HG03159 (cell line): Measurements from ENCODE around the gene BTN2A1.
A peak's percentile ranks its signal among the peaks of the same experiment; 100 is the strongest.
"Not testable (repeated sequence)": the region's sequence is repeated elsewhere in the genome, so short reads cannot be mapped to it uniquely, and the experiment has no call there.

Experiments
- ATAC-seq: cut with Tn5 transposase; IDR thresholded peaks from one replicate; pipeline ENCODE4 v1.9.1; 2021; ENCODE audit warnings: mild to moderate bottlenecking, moderate library complexity; ENCODE audit not compliant: unreplicated experiment

The BTN2A1 gene

GRCh38 chr6:26431258-26432172 lies 26.2 kb upstream of the BTN2A1 start:
- ATAC-seq = no peak

DNA sequence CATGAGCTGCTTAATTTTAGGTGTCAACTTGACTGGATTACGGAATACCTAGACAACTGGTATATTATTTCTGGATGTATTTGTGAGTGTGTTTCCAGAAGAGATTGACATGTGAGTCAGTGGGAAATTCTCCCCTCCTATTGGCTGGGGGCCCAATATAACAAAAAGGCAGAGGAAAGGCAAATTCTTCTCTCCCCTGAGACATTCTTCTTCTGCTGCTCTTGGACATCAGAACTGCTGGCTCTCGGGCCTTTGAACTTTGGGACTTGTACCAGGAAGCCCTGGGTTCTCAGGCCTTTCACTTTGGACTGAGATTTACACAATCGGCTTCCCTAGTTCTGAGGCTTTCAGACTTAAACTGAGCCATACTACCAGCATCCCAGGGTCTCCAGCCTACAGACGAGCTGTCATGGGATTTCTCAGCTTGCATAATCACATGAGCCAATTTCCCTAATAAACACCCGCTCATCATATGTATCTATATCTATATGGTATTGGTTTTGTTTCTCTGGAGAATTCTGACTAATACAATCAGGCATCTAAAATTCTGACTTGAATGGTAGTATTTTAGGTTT lies 25.0 kb upstream of the BTN2A1 start:
- ATAC-seq = no peak

GRCh38 chr6:26433680-26434079 lies 24.1 kb upstream of the BTN2A1 start:
- not testable (repeated sequence) for ATAC-seq

GRCh38 chr6:26436018-26436417 lies 21.7 kb upstream of the BTN2A1 start:
- ATAC-seq = no peak

GRCh38 chr6:26437550-26437949 lies 20.2 kb upstream of the BTN2A1 start:
- ATAC-seq = no peak

DNA sequence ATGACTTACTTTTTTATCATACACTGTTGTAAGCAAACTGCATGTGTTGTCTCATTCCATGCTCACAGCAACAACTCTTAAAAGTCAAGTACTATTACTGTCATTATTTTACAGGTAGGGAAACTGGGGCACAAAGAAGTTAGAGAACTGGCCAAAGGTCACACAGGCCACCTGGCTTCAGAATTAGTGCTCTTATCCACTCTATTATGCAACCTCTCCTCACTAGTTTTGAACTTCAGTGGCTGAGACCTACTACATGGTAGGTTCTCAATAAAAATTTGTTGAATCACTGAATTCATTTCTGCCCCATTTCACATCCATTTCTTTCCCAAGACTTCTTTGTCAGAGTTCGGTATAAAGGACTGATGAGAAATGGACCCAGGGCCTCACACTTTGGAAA lies 19.8 kb upstream of the BTN2A1 start:
- no peak for ATAC-seq

GRCh38 chr6:26439151-26440125 lies 18.3 kb upstream of the BTN2A1 start:
- no peak for ATAC-seq

DNA sequence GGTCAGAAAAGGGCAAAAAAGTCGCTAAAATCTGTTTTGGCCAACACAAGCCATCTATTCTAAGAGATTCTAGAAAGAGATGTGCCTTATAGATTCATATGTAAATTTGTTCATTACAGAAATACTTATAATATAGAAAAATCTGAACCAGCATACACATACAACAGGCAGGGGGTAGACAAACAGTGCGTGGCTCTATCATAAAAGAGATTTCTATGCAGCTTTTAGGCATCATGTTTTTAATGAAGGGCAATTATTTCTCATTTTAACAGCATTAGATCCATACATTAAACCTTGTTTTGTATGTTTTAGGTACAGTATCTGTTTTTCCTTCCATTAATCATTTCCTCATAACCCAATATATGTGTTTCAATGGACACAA lies 16.8 kb upstream of the BTN2A1 start:
- ATAC-seq = no peak

DNA sequence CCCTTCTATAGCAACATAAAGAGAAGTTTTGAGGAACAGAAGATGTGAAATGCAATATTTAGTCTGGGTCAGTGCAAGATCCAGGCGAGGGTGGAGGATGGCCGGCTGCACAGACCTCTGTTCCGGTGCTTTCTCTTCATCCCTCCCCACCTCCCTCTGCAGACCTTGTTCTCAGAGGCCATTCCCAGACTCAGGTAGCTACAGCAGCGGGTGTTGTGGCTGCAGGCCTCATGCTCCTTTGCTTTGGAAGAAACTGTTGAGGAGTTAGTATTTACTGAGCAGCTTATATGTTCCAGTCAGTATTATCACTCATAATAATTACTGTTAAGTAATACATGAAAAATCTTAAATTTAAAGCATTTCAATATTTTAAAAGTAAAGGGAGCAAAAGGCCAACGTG lies 15.8 kb upstream of the BTN2A1 start:
- ATAC-seq = no peak

DNA sequence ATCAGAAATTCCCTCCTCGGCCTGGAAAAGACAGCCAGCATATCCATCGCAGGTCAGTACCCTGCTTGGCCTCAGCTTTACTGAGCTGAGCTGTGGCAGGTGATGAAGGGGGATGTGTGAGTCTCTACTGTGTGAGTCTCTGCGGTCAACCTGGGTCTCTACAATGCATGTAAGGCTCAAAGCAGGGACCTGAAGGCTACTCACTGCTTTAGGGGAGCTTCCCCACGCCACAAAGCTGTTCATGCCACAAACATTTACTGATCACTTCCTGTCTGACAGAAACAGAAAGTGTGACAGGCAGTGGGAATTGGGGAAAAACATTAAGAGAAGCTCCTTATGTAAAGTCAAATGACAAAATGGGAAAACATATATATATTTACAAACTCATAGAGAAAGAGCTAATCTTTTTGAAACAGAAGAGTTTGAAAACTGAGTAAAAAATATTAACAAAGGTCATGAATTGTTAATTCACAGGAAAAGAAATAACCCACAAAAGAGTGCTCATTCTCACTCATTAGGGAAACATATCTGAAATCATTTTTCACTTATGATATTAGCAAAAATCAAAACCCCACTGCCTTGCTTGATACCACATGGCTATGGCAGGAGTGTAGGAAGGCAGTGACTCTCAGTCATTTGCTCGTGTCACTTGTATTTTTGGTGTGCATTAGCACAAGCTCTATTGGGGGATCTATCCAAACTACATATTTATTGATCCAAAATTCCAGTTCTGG lies 11.7 kb upstream of the BTN2A1 start:
- no peak for ATAC-seq

DNA sequence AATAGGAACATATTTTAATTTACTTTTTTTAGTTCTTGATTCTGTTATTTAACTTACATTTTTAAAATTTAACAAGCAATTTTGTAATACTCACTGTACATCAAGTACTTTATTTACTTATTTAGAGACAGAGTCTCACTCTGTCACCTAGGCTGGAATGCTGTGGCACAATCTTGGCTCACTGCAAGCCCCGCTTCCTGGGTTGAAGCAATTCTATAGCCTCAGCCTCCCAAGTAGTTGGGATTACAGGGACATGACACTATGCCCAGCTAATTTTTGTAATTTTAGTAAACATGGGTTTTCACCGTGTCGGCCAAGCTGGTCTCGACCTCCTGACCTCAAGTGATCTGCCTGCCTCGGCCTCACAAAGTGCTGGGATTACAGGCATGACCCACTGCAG lies 10.5 kb upstream of the BTN2A1 start:
- ATAC-seq = no peak

- no peak for ATAC-seq
Measured at GRCh38 chr6:26450240-26450639, 7.5 kb upstream of the BTN2A1 start.

GRCh38 chr6:26452631-26453235 lies 5.0 kb upstream of the BTN2A1 start:
- no peak for ATAC-seq

DNA sequence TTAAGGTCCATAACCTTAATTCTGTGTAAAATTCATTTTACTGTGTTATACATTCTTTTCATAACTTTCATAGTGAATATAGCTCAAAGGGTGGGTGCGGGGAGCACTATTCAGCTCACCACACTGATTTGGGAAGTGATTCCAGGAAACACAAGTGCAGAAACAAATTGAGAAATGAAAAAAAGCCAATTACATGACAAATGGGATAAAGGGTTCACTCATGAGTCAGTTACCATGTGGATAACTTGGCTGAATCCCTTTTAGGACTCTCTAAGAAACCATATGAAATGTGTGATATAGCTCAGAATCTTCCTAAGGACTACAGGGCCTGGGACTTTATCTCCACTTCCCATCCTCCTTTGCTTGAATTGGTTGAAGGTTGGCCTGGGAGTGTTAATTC lies 3.1 kb upstream of the BTN2A1 start:
- ATAC-seq = no peak

DNA sequence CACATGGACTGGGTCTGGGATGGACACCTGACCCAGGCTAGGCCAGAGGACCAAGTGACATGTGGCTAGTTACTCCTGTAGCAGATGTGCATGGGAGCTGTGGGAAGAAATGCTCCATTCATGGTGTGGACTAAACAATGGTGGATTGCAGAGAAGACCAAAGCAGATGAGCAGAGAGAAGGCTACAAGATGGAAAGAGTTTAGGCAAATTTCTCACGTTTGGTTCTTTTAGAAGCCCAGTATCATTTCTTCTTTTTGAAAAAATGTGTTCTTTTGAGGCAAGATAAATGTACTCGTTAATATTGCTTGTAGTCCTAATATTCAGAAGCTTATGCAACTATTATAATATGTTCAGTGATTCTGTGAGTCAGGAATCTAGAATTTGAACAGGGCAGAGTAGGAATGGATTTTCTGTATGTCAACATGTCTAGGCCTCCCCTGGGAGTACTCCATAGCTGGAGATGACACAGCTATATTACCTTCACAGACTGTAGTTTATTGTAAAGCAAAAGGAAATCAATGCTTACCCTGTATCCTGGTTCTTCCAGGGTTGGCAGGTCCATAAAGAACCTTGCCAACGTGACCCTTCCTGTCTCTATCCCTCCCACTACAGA lies 2.3 kb upstream of the BTN2A1 start:
- no peak for ATAC-seq

- ATAC-seq = peak; percentile 12
Measured at GRCh38 chr6:26457264-26457805, 420 bp upstream of the BTN2A1 start.

- ATAC-seq = no peak
Measured at GRCh38 chr6:26459023-26459810, 1.5 kb downstream of the BTN2A1 start.

DNA sequence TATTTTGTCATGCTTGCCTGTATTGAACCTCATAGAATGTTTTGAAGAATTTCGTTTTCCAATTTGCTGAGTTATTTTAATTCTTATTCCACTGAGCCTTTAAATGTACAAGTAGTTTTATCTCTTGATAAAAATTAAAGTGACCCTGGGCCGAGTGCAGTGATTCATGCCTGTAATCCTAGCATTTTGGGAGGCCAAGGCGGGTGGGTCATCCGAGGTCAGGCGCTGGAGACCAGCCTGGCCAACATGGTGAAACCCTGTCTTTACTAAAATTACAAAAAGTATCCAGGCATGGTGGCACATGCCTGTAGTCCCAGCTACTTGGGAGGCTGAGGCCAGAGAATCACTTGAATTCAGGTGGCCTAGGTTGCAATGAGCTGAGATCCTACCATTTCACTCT lies 3.6 kb downstream of the BTN2A1 start:
- not testable (repeated sequence) for ATAC-seq

DNA sequence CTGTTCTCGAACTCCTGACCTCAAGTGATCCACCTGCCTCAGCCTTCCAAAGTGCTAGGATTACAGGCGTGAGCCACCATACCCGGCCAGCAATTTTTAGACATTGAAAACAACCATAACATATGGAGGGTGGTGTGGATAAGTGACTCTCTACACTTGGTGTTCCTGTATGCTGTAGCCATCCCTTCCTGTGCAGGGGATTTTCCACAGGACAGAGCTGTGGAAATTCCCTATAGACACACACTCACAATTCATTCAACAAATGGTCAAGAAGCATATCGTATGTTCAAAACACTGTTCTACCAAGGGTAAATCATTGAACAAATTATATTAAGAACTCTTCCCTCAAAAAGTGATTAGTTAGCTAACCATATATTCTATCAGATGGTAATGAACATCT lies 6.3 kb downstream of the BTN2A1 start:
- no peak for ATAC-seq
